NT2/D1 (cell line): ENCODE data around the gene EIF4G1.
"Not testable (repeated sequence)": the region's sequence is repeated elsewhere in the genome, so short reads cannot be mapped to it uniquely, and the experiment has no call there.

Experiments used
- DNase-seq: peaks from one replicate; pipeline ENCODE4 v3.0.0-alpha.2; 2011; ENCODE audit warnings: low read depth, low spot score
- H3K27me3 ChIP-seq: 2 replicates; pipeline ENCODE4 v1.6.0; 2011; ENCODE audit warnings: mild to moderate bottlenecking; ENCODE audit not compliant: insufficient read length, insufficient read depth
- H3K36me3 ChIP-seq: 2 replicates; pipeline ENCODE4 v1.6.1; 2011; ENCODE audit warnings: mild to moderate bottlenecking, low read length, mixed read lengths; ENCODE audit not compliant: insufficient read depth, insufficient read length
- H3K4me1 ChIP-seq: 2 replicates; pipeline ENCODE4 v1.5.1; 2011; ENCODE audit not compliant: insufficient read depth, insufficient read length
- H3K4me3 ChIP-seq: 2 replicates; pipeline ENCODE4 v1.5.1; 2011; ENCODE audit warnings: low read depth; ENCODE audit not compliant: insufficient read length
- H3K9ac ChIP-seq: 2 replicates; pipeline ENCODE4 v1.6.0; 2011; ENCODE audit warnings: low read depth; ENCODE audit not compliant: insufficient read length
- H3K9me3 ChIP-seq: 2 replicates; pipeline ENCODE4 v1.5.1; 2011; ENCODE audit warnings: mild to moderate bottlenecking, low read length; ENCODE audit not compliant: insufficient read depth
- SUZ12 ChIP-seq: IDR thresholded peaks from 2 replicates; pipeline ENCODE4 v1.6.1; 2011; ENCODE audit not compliant: insufficient read length, insufficient read depth; ENCODE audit errors: extremely low read depth
- YY1 ChIP-seq: IDR thresholded peaks from 2 replicates; pipeline ENCODE4 v1.6.1; 2011; ENCODE audit not compliant: insufficient read length, insufficient read depth
- ZNF274 ChIP-seq: IDR thresholded peaks from 2 replicates; pipeline ENCODE4 v1.6.1; 2011; ENCODE audit warnings: mild to moderate bottlenecking, low read depth, low read length

Gene EIF4G1

GRCh38 chr3:184336547-184337398 lies 22.4 kb downstream of the EIF4G1 start:
- DNase-seq = peak; percentile 25
- H3K4me1 ChIP-seq = peaks cover 14% of the 10 kb centered on the region

DNA sequence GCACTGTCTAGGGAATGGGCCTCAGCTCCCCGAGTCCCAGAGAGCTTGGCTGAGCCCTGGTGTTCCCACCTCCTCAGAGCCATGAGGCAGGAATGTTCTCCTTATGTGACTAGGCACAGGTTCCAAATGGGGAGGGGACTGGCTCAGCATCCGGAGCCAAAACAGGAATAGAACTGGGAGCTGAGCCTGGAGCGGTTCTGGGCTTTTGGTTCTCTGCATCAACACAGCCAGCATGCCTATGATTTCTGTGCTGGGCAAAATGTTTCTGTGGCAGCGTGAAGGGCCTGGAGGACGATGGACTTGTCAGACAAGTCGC lies 23.0 kb downstream of the EIF4G1 start, which contains the start of gene FAM131A:
TSS of gene FAM131A (plus strand) at position 202 of the 316 bp plus-strand sequence. CDS start at position 233, 31 bp downstream.
- H3K4me1 ChIP-seq = peaks cover 13% of the 10 kb centered on the region
- no peak for DNase-seq
- no peaks in the 10 kb centered on the region for H3K9me3 ChIP-seq
- H3K36me3 ChIP-seq = peaks cover 67% of the 10 kb centered on the region
- peak within 1 kb of the TSS; percentile 96 for H3K9ac ChIP-seq
- peak within 1 kb of the TSS; percentile 90 for H3K4me3 ChIP-seq
- TF ChIP-seq ZNF274 (no peak), SUZ12 (no peak), YY1 (no peak)
- no peaks in the 10 kb centered on the region for H3K27me3 ChIP-seq

More at GRCh38 chr3:184336547-184337398, 22.4 kb downstream of the EIF4G1 start:
- H3K36me3 ChIP-seq = peaks cover 68% of the 10 kb centered on the region
- no peak for TF ChIP-seq SUZ12
- H3K27me3 ChIP-seq = no peaks in the 10 kb centered on the region
- H3K4me3 ChIP-seq = peak overlapping the region; percentile 90
- H3K9me3 ChIP-seq = no peaks in the 10 kb centered on the region
- peak overlapping the region; percentile 96 for H3K9ac ChIP-seq

GRCh38 chr3:184337981-184338380 lies 23.6 kb downstream of the EIF4G1 start:
- H3K36me3 ChIP-seq = peaks cover 67% of the 10 kb centered on the region
- no peak for TF ChIP-seq SUZ12
- no peak for TF ChIP-seq YY1
- TF ChIP-seq ZNF274 = no peak
- peak overlapping the region; percentile 12 for H3K9ac ChIP-seq
- no peaks in the 10 kb centered on the region for H3K9me3 ChIP-seq
- DNase-seq = no peak
- H3K27me3 ChIP-seq = no peaks in the 10 kb centered on the region
- H3K4me3 ChIP-seq = no peak overlapping the region
- peaks cover 16% of the 10 kb centered on the region for H3K4me1 ChIP-seq

DNA sequence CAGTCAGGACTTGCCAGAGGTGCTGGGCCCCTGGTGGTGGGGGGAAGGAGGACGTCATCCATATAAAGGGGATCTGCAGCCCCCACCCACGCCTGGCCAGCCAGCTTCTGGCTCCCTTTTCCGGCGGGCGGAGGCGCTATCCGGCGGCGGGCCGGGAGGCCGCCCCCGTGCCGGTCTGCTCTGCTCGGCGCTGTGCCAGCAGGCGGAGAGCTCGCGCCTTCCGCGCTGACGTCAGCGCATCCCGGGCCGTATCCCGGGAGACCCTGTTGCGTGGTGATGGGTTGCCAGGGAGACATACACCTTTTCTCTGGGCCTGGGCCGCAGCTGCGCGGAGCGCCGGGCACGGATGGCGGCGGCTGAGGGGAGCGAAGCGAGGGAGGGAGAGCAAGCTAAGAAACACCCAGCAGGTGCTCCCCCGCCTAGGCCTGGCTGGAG lies 24.1 kb downstream of the EIF4G1 start:
- DNase-seq = no peak
- no peaks in the 10 kb centered on the region for H3K27me3 ChIP-seq
- peaks cover 19% of the 10 kb centered on the region for H3K4me1 ChIP-seq
- TF ChIP-seq YY1 (no peak), ZNF274 (no peak), SUZ12 (no peak)
- no peaks in the 10 kb centered on the region for H3K9me3 ChIP-seq
- peaks cover 67% of the 10 kb centered on the region for H3K36me3 ChIP-seq
- H3K4me3 ChIP-seq = no peak overlapping the region
- H3K9ac ChIP-seq = peak overlapping the region; percentile 18

GRCh38 chr3:184339001-184339400 lies 24.6 kb downstream of the EIF4G1 start:
- Histone ChIP-seq H3K9ac (peak overlapping the region; percentile 18), H3K36me3 (peaks cover 65% of the 10 kb centered on the region)
- TF ChIP-seq ZNF274 (no peak), SUZ12 (no peak), YY1 (no peak)

GRCh38 chr3:184339451-184340135 lies 25.2 kb downstream of the EIF4G1 start:
- not testable (repeated sequence) for H3K9ac ChIP-seq, H3K27me3 ChIP-seq, DNase-seq, H3K4me3 ChIP-seq, H3K9me3 ChIP-seq
- Histone ChIP-seq H3K4me1 (peaks cover 21% of the 10 kb centered on the region), H3K36me3 (peaks cover 64% of the 10 kb centered on the region)

More at GRCh38 chr3:184339001-184339400, 24.6 kb downstream of the EIF4G1 start:
- DNase-seq = no peak
- Histone ChIP-seq H3K4me1 (peaks cover 19% of the 10 kb centered on the region), H3K9me3 (no peaks in the 10 kb centered on the region), H3K27me3 (no peaks in the 10 kb centered on the region), H3K4me3 (no peak overlapping the region)

DNA sequence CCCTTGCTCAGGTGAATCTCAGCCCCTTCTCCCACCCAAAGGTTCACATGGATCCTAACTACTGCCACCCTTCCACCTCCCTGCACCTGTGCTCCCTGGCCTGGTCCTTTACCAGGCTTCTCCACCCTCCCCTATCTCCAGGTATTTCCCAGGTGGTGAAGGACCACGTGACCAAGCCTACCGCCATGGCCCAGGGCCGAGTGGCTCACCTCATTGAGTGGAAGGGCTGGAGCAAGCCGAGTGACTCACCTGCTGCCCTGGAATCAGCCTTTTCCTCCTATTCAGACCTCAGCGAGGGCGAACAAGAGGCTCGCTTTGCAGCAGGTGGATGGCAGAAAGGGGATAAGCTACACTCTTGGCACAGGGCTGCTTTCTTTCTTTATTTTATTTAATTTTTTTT lies 27.5 kb downstream of the EIF4G1 start:
- DNase-seq = no peak
- Histone ChIP-seq H3K9me3 (no peaks in the 10 kb centered on the region), H3K27me3 (no peaks in the 10 kb centered on the region), H3K4me1 (peaks cover 28% of the 10 kb centered on the region), H3K36me3 (peaks cover 69% of the 10 kb centered on the region), H3K9ac (no peak overlapping the region), H3K4me3 (no peak overlapping the region)
- TF ChIP-seq SUZ12 (no peak), YY1 (no peak), ZNF274 (no peak)
